ENCODE measurements around the gene YWHAG. TPM values are rescaled to one million over a fixed set of nuclear protein-coding genes. Genes with fewer than 3 reads are reported as not detected.

The YWHAG gene
- total and polyA plus RNA-seq, 9 of the 15 experiments (the other 6 are each of a cell fraction or from before 2014, with no cell fraction given): 30.4 to 246 (median 94.5) TPM

GRCh38 chr7:76304888-76305375, 53.9 kb downstream of the YWHAG start (continued):
- 0 out of 4 replicates have a peak, but pooled peaks of 1 of the 2 experiments have one; percentile 2 for TF ChIP-seq SIN3A (IDR thresholded peaks at IDR 0.05; ENCODE audit: borderline replicate concordance in 2 of 2, control insufficient read depth in 1 of 2, low read depth in 2 of 2, low read length in 2 of 2)
- TF ChIP-seq RBFOX2 (IDR thresholded peaks at IDR 0.05; ENCODE audit: low read depth, low read length): 0 out of 2 replicates have a peak, but pooled peaks have one; percentile 19
- TF ChIP-seq, protein P1, sequence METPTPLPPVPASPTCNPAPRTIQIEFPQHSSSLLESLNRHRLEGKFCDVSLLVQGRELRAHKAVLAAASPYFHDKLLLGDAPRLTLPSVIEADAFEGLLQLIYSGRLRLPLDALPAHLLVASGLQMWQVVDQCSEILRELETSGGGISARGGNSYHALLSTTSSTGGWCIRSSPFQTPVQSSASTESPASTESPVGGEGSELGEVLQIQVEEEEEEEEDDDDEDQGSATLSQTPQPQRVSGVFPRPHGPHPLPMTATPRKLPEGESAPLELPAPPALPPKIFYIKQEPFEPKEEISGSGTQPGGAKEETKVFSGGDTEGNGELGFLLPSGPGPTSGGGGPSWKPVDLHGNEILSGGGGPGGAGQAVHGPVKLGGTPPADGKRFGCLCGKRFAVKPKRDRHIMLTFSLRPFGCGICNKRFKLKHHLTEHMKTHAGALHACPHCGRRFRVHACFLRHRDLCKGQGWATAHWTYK (CRISPR knock-in tag; IDR thresholded peaks at IDR 0.05): 0 out of 2 replicates have a peak, but pooled peaks have one; percentile 21
- peak; percentile 36 for TF ChIP-seq POLR2B (IDR thresholded peaks at IDR 0.05; ENCODE audit: low read depth, partially characterized antibody)
- TF ChIP-seq ZNF398 (CRISPR knock-in tag; IDR thresholded peaks at IDR 0.05): no peak
- TF ChIP-seq FOXP1 (CRISPR knock-in tag; IDR thresholded peaks at IDR 0.05): no peak
- peak; percentile 11 for TF ChIP-seq KDM5B (IDR thresholded peaks at IDR 0.05; ENCODE audit: insufficient replicate concordance, low read depth, low read length)
- peak; percentile 56 for TF ChIP-seq POLR2G (IDR thresholded peaks at IDR 0.05; ENCODE audit: low read depth, low read length)
- TF ChIP-seq MAZ (CRISPR knock-in tag; conservative IDR thresholded peaks at IDR 0.05 in 1 of 2, IDR thresholded peaks at IDR 0.05 in 1 of 2): peak in 1 of 2 experiments; percentile 31; a peak in 1 of 4 replicates
- TF ChIP-seq, protein P2, sequence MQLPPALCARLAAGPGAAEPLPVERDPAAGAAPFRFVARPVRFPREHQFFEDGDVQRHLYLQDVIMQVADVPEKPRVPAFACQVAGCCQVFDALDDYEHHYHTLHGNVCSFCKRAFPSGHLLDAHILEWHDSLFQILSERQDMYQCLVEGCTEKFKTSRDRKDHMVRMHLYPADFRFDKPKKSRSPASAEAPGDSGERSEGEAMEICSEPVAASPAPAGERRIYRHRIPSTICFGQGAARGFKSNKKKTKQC (CRISPR knock-in tag; IDR thresholded peaks at IDR 0.05): 0 out of 2 replicates have a peak, but pooled peaks have one; percentile 32
- no peak for TF ChIP-seq ERF (CRISPR knock-in tag; IDR thresholded peaks at IDR 0.05)
- peak; percentile 24; the same call in 1 of the 2 replicates for TF ChIP-seq POLR2A (conservative IDR thresholded peaks at IDR 0.05)
- TF ChIP-seq ZC3H4 (CRISPR knock-in tag; IDR thresholded peaks at IDR 0.05; ENCODE audit: borderline replicate concordance): peak; percentile 55; the same call in 1 of the 2 replicates
- peak; percentile 61; the same call in 1 of the 2 replicates for TF ChIP-seq POLR2AphosphoS2 (IDR thresholded peaks at IDR 0.05; ENCODE audit: low read length)
